Activated CD4-positive, CD25-positive, alpha-beta regulatory T cell treated with anti-CD3 and anti-CD28 coated beads, Interleukin-2, amount 50 U/mL, for 72 hours (primary cell): Measurements from ENCODE around the gene FIGNL1.

Experiments used
- DNase-seq: peaks from one replicate; pipeline ENCODE4 v3.0.0; 2021

FIGNL1 gene

DNA sequence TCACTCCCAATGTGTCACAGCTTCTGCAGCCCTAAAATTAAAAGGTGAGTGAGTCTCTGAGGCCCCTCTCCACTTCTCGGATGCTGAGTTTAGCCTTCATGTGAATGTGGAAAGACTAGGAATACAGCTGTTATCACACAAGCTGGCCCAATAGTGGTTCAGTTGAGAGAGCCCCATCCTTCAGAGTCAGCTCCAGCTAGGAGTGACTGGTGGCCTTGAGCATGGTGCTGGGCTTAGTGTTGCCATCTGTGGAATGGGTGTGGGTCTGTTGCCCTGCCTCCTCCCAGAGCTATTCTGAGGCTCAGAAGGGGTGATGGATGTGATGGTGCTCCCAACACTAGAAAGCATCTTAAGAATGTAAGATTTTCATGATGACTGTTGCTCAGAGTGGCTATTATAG, 55.8 kb downstream of the FIGNL1 start:
- no peak for DNase-seq
